IPS-18a (cell line): ENCODE data around the gene ZSWIM6.
"Not testable (repeated sequence)": the region's sequence is repeated elsewhere in the genome, so short reads cannot be mapped to it uniquely, and the experiment has no call there.

ENCODE experiments used
- H3K27ac ChIP-seq: one replicate; pipeline ENCODE4 v1.5.1; 2013; ENCODE audit warnings: low read length
- H3K27me3 ChIP-seq: one replicate; pipeline ENCODE4 v1.6.1; 2013; ENCODE audit warnings: mild to moderate bottlenecking, low read length; ENCODE audit not compliant: control insufficient read depth, insufficient read depth
- H3K36me3 ChIP-seq: one replicate; pipeline ENCODE4 v1.6.1; 2013; ENCODE audit warnings: low read depth, low read length; ENCODE audit not compliant: control insufficient read depth
- H3K4me1 ChIP-seq: one replicate; pipeline ENCODE4 v1.6.1; 2013; ENCODE audit warnings: low read depth, low read length; ENCODE audit not compliant: control insufficient read depth
- H3K4me3 ChIP-seq: one replicate; pipeline ENCODE4 v1.5.1; 2013; ENCODE audit warnings: low read length
- H3K9ac ChIP-seq: one replicate; pipeline ENCODE4 v1.6.1; 2013; ENCODE audit warnings: mild to moderate bottlenecking, low read length, moderate library complexity
- H3K9me3 ChIP-seq: one replicate; pipeline ENCODE4 v1.6.1; 2013; ENCODE audit warnings: low read depth, low read length; ENCODE audit not compliant: control insufficient read depth

ZSWIM6 gene

GRCh38 chr5:61402970-61403900 lies 71.2 kb downstream of the ZSWIM6 start:
- Histone ChIP-seq H3K9me3 (no peaks in the 10 kb centered on the region), H3K4me3 (no peak overlapping the region), H3K9ac (no peak overlapping the region), H3K27me3 (no peaks in the 10 kb centered on the region), H3K27ac (no peak overlapping the region), H3K36me3 (no peaks in the 10 kb centered on the region), H3K4me1 (peaks cover 31% of the 10 kb centered on the region)

- Histone ChIP-seq H3K27ac (no peak overlapping the region), H3K4me1 (peaks cover 46% of the 10 kb centered on the region)
Observed at GRCh38 chr5:61405511-61406295, 73.6 kb downstream of the ZSWIM6 start.

GRCh38 chr5:61406497-61406896 lies 74.4 kb downstream of the ZSWIM6 start:
- not testable (repeated sequence) for H3K9ac ChIP-seq, H3K27ac ChIP-seq, H3K36me3 ChIP-seq, H3K9me3 ChIP-seq, H3K4me3 ChIP-seq, H3K27me3 ChIP-seq
- H3K4me1 ChIP-seq = peaks cover 51% of the 10 kb centered on the region

More at GRCh38 chr5:61405511-61406295, 73.6 kb downstream of the ZSWIM6 start:
- Histone ChIP-seq H3K9me3 (no peaks in the 10 kb centered on the region), H3K36me3 (no peaks in the 10 kb centered on the region), H3K9ac (no peak overlapping the region), H3K27me3 (no peaks in the 10 kb centered on the region), H3K4me3 (no peak overlapping the region)

GRCh38 chr5:61407706-61408270 lies 75.7 kb downstream of the ZSWIM6 start:
- Histone ChIP-seq H3K27me3 (no peaks in the 10 kb centered on the region), H3K4me1 (peaks cover 45% of the 10 kb centered on the region), H3K9ac (peak overlapping the region; percentile 57), H3K9me3 (no peaks in the 10 kb centered on the region), H3K27ac (no peak overlapping the region), H3K4me3 (peak overlapping the region; percentile 73), H3K36me3 (no peaks in the 10 kb centered on the region)

DNA sequence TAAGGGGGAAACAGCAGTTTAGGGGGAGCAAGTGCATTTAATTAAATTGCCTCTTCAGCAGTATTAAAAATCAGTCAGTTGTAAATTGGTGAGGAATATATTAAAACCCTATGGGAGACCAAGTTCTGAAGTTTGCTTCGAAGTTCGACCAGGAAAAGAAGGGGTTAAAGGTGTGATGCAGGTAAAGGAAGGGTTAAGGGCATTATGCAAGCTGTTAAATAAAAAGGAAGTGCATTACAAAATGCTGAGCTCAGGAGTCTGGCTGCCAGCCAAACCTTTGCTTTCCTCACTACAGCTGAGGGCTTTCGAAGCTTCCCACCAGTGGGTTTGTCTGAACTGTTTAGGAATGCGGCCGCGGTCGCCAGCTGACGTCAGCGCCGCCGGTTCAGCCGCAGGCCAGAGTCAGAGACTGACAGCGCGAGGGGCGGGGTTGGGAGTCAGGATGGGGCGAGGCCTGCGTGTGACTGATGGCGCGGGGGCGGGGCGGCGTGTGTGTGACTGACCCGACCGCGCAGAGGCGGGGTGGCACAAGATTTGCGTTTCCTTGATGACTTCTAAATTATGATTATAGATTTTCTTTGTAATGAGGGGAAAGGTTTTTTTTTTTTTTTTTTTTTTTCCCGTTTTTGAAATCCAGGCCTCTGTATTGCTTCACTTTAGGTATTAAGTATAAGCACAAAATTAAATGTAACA lies 76.6 kb downstream of the ZSWIM6 start:
- peak overlapping the region; percentile 57 for H3K9ac ChIP-seq
- no peak overlapping the region for H3K27ac ChIP-seq
- H3K27me3 ChIP-seq = no peaks in the 10 kb centered on the region
- no peaks in the 10 kb centered on the region for H3K36me3 ChIP-seq
- peaks cover 37% of the 10 kb centered on the region for H3K4me1 ChIP-seq
- no peaks in the 10 kb centered on the region for H3K9me3 ChIP-seq
- peak overlapping the region; percentile 73 for H3K4me3 ChIP-seq

GRCh38 chr5:61409568-61409967 lies 77.5 kb downstream of the ZSWIM6 start:
- Histone ChIP-seq H3K9ac (peak overlapping the region; percentile 19), H3K27ac (no peak overlapping the region)

GRCh38 chr5:61410811-61411210 lies 78.8 kb downstream of the ZSWIM6 start:
- Histone ChIP-seq H3K9me3 (no peaks in the 10 kb centered on the region), H3K27me3 (no peaks in the 10 kb centered on the region), H3K4me3 (no peak overlapping the region), H3K9ac (no peak overlapping the region), H3K27ac (no peak overlapping the region), H3K36me3 (no peaks in the 10 kb centered on the region), H3K4me1 (peaks cover 54% of the 10 kb centered on the region)

More at GRCh38 chr5:61409568-61409967, 77.5 kb downstream of the ZSWIM6 start:
- no peaks in the 10 kb centered on the region for H3K9me3 ChIP-seq
- no peaks in the 10 kb centered on the region for H3K27me3 ChIP-seq
- peaks cover 45% of the 10 kb centered on the region for H3K4me1 ChIP-seq
- H3K36me3 ChIP-seq = no peaks in the 10 kb centered on the region
- H3K4me3 ChIP-seq = peak overlapping the region; percentile 73

DNA sequence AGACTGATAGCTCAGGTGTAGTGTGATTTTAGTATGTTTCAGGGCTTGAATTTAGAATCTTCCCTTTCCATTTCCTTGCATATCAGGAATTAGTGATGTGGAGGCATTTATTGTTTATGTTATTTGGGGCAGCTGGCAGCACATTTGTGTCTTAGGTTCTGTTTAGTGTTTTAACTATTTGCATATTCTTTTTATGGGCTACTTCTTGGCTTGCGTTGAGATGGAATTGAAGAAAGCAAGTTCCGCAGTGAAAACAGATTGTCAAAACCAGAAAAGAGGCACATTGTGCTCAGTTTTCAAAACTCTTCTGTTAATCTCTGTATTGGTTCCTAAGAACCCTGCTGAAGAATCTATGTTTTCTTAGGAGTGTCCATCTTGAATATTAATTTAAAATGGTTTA lies 80.3 kb downstream of the ZSWIM6 start:
- Histone ChIP-seq H3K9me3 (no peaks in the 10 kb centered on the region), H3K4me3 (no peak overlapping the region), H3K4me1 (peaks cover 64% of the 10 kb centered on the region)

DNA sequence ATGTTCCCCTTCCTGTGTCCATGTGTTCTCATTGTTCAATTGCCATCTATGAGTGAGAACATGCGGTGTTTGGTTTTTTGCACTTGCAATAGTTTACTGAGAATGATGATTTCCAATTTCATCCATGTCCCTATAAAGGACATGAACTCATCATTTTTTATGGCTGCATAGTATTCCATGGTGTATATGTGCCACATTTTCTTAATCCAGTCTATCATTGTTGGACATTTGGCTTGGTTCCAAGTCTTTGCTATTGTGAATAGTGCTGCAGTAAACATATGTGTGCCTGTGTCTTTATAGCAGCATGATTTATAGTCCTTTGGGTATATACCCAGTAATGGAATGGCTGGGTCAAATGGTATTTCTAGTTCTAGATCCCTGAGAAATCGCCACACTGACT lies 81.1 kb downstream of the ZSWIM6 start:
- H3K4me3 ChIP-seq, H3K27ac ChIP-seq, H3K36me3 ChIP-seq, H3K9ac ChIP-seq, H3K9me3 ChIP-seq, H3K27me3 ChIP-seq: not testable (repeated sequence)
- H3K4me1 ChIP-seq = peaks cover 62% of the 10 kb centered on the region

More for the DNA sequence above, 80.3 kb downstream of the ZSWIM6 start:
- no peak overlapping the region for H3K9ac ChIP-seq
- H3K36me3 ChIP-seq = no peaks in the 10 kb centered on the region
- no peak overlapping the region for H3K27ac ChIP-seq
- no peaks in the 10 kb centered on the region for H3K27me3 ChIP-seq

DNA sequence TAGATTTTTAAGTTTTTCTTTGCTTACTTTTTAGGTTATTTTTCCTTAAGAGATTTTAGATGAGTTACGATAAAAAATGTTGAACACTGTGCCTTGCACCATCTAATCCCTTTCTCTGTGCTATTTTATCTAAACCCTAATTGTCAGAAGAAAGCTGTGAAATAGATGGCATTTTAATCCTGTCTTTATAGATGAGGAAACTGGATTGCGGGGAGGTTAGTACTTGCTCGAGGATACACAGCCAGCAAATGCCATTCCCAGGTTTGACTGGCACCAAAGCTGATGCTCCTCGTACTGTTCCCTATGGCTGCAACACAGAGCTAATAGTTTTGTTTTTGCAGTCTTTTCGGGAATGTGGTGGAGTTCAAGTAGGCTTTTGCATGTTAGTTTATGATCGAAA lies 82.7 kb downstream of the ZSWIM6 start:
- no peaks in the 10 kb centered on the region for H3K36me3 ChIP-seq
- H3K27me3 ChIP-seq = no peaks in the 10 kb centered on the region
- no peaks in the 10 kb centered on the region for H3K9me3 ChIP-seq
- no peak overlapping the region for H3K9ac ChIP-seq
- no peak overlapping the region for H3K4me3 ChIP-seq
- no peak overlapping the region for H3K27ac ChIP-seq
- peaks cover 50% of the 10 kb centered on the region for H3K4me1 ChIP-seq

- Histone ChIP-seq H3K9ac (no peak overlapping the region), H3K9me3 (no peaks in the 10 kb centered on the region), H3K4me3 (peak overlapping the region; percentile 25), H3K36me3 (no peaks in the 10 kb centered on the region), H3K4me1 (peaks cover 44% of the 10 kb centered on the region), H3K27ac (no peak overlapping the region), H3K27me3 (no peaks in the 10 kb centered on the region)
Observed at GRCh38 chr5:61416010-61416409, 84.0 kb downstream of the ZSWIM6 start.
